Right atrium auricular region (tissue), 2 donors: ENCODE results near the gene THBS4. TPM values are rescaled to one million over a fixed set of nuclear protein-coding genes. Genes with fewer than 3 reads are reported as not detected.

Experiments
- DNase-seq: peaks from one replicate; pipeline ENCODE4 v3.0.0-alpha.2; 2019; ENCODE audit warnings: low spot score
- H3K27ac ChIP-seq, 2 donors: fragments of 200-600 bp; sonication (generic); 1 replicate in 1 of 2; 2 replicates in 1 of 2; pipeline ENCODE4 v1.5.1; 2016 to 2019
- H3K27me3 ChIP-seq, 2 donors: fragments of 200-600 bp; sonication (generic); one replicate each; pipeline versions ENCODE4 v1.5.1 to v1.6.0; 2017 to 2019
- H3K36me3 ChIP-seq: fragments of 200-600 bp; sonication (generic); one replicate; pipeline ENCODE4 v1.5.1; 2016
- H3K4me1 ChIP-seq, 2 donors: fragments of 200-600 bp; sonication (generic); one replicate each; pipeline versions ENCODE4 v1.5.1 to v1.6.0; 2017 to 2019
- H3K4me3 ChIP-seq, 2 donors: fragments of 200-600 bp; sonication (generic); 1 replicate in 1 of 2; 2 replicates in 1 of 2; pipeline ENCODE4 v1.5.1; 2017 to 2019; ENCODE audit warnings: mild to moderate bottlenecking in 1 of 2, moderate library complexity in 1 of 2
- H3K9me3 ChIP-seq, 2 donors: fragments of 200-600 bp; sonication (generic); one replicate each; pipeline ENCODE4 v1.5.1; 2019
- CTCF ChIP-seq, 2 donors: fragments of 200-600 bp; sonication (generic); IDR thresholded peaks; one replicate each; pipeline ENCODE4 v1.5.1; 2019; ENCODE audit warnings: antibody characterized with exemption in 2 of 2
- total RNA-seq, 2 donors: library from RNA; depleted of rRNA; stranded (reverse); fragments of >200 nt; gene quantifications; one replicate each; pipeline ENCODE4 v1.1.0, GENCODE V29; 2016

The THBS4 gene
- total RNA-seq, 2 donors from 2014 or later: 8.5 to 91.5 TPM

GRCh38 chr5:80114860-80115259, 79.7 kb downstream of the THBS4 start:
- Histone ChIP-seq H3K4me3 (no peak overlapping the region), H3K9me3 (no peaks in the 10 kb centered on the region), H3K36me3 (no peaks in the 10 kb centered on the region), H3K4me1 (peaks cover 0 to 6% of the 10 kb centered on the region in 2 donors), H3K27ac (no peak overlapping the region), H3K27me3 (no peaks in the 10 kb centered on the region)
- DNase-seq: no peak
- no peak for TF ChIP-seq CTCF (IDR thresholded peaks at IDR 0.05)

DNA sequence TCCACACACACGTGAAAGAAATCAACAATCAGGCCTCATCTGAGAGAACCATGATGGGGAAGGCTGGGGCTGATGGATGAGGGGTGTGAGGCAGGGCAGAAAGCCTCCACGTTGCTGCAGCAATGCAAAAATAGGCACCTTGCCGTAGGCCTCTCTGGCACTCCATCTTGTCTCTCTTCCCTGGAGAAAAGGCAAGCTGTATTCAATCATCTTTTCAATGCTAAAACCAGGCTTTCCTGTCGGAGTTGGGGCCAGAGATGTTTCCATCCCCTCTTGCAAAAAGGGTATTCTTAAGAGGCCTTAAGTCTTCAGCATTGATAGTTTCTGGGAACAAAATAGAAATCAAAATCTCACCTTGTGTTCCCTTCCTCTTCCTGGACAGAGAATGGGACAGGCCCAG, 80.9 kb downstream of the THBS4 start:
- no peaks in the 10 kb centered on the region for H3K9me3 ChIP-seq
- no peaks in the 10 kb centered on the region for H3K4me1 ChIP-seq
- no peak overlapping the region for H3K27ac ChIP-seq
- H3K4me3 ChIP-seq: no peak overlapping the region
- TF ChIP-seq CTCF (IDR thresholded peaks at IDR 0.05): no peak
- H3K36me3 ChIP-seq: no peaks in the 10 kb centered on the region
- no peak for DNase-seq
- H3K27me3 ChIP-seq: no peaks in the 10 kb centered on the region

- Histone ChIP-seq H3K27me3 (no peaks in the 10 kb centered on the region), H3K4me3 (no peak overlapping the region), H3K9me3 (no peaks in the 10 kb centered on the region), H3K4me1 (no peaks in the 10 kb centered on the region), H3K36me3 (no peaks in the 10 kb centered on the region), H3K27ac (no peak overlapping the region)
- TF ChIP-seq CTCF (IDR thresholded peaks at IDR 0.05): no peak
- no peak for DNase-seq
These were observed 81.3 kb downstream of the THBS4 start for GRCh38 chr5:80116465-80116864.

- Histone ChIP-seq H3K4me1 (no peaks in the 10 kb centered on the region), H3K27me3 (no peaks in the 10 kb centered on the region), H3K27ac (no peak overlapping the region), H3K36me3 (no peaks in the 10 kb centered on the region), H3K9me3 (no peaks in the 10 kb centered on the region), H3K4me3 (no peak overlapping the region)
- no peak for DNase-seq
- TF ChIP-seq CTCF (IDR thresholded peaks at IDR 0.05): no peak
These were observed 82.3 kb downstream of the THBS4 start for GRCh38 chr5:80117446-80117845.

GRCh38 chr5:80119372-80119771, 84.2 kb downstream of the THBS4 start:
- no peak for DNase-seq
- Histone ChIP-seq H3K27me3 (no peaks in the 10 kb centered on the region), H3K36me3 (no peaks in the 10 kb centered on the region), H3K27ac (no peak overlapping the region), H3K4me3 (no peak overlapping the region), H3K4me1 (no peaks in the 10 kb centered on the region), H3K9me3 (no peaks in the 10 kb centered on the region)
- no peak for TF ChIP-seq CTCF (IDR thresholded peaks at IDR 0.05)

GRCh38 chr5:80122579-80122978, 87.4 kb downstream of the THBS4 start:
- H3K4me3 ChIP-seq: no peak overlapping the region
- no peaks in the 10 kb centered on the region for H3K27me3 ChIP-seq
- H3K4me1 ChIP-seq: no peaks in the 10 kb centered on the region
- no peak for DNase-seq
- no peaks in the 10 kb centered on the region for H3K36me3 ChIP-seq
- H3K9me3 ChIP-seq: no peaks in the 10 kb centered on the region
- no peak for TF ChIP-seq CTCF (IDR thresholded peaks at IDR 0.05)
- H3K27ac ChIP-seq: no peak overlapping the region
